Tibial nerve (tissue), 4 donors: Measurements from ENCODE around the gene TBCCD1. TPM values are rescaled to one million over a fixed set of nuclear protein-coding genes. Genes with fewer than 3 reads are reported as not detected.

Experiments used
- DNase-seq, 2 donors: peaks; one replicate each; pipeline ENCODE4 v3.0.0-alpha.2; 2019; ENCODE audit warnings: low spot score in 2 of 2
- H3K27ac ChIP-seq, 4 donors: fragments of 200-600 bp; sonication (generic) in 3 of 4; one replicate each; pipeline ENCODE4 v1.5.1; 2017 to 2019; ENCODE audit warnings: mild to moderate bottlenecking in 1 of 4
- H3K27me3 ChIP-seq, 2 donors: fragments of 200-600 bp; sonication (generic) in 1 of 2; one replicate each; pipeline versions ENCODE4 v1.5.1 to v1.6.0; 2017 to 2019
- H3K36me3 ChIP-seq, 3 donors: fragments of 200-600 bp; sonication (generic); one replicate each; pipeline ENCODE4 v1.5.1; 2018 to 2019
- H3K4me1 ChIP-seq, 4 donors: fragments of 200-600 bp; sonication (generic) in 3 of 4; one replicate each; pipeline ENCODE4 v1.5.1; 2017 to 2019
- H3K4me3 ChIP-seq, 4 donors: fragments of 200-600 bp; sonication (generic) in 3 of 4; one replicate each; pipeline ENCODE4 v1.5.1; 2017 to 2019; ENCODE audit warnings: mild to moderate bottlenecking in 1 of 4, moderate library complexity in 1 of 4
- H3K9me3 ChIP-seq, 4 donors: fragments of 200-600 bp; sonication (generic) in 3 of 4; one replicate each; pipeline ENCODE4 v1.5.1; 2017 to 2019
- EP300 ChIP-seq, 2 donors: sonication (generic); formaldehyde crosslinking; IDR thresholded peaks; one replicate each; pipeline ENCODE4 v1.6.1; 2017; ENCODE audit warnings: antibody characterized with exemption in 2 of 2, mild to moderate bottlenecking in 1 of 2
- POLR2A ChIP-seq, 2 donors: fragments of 450-650 bp; IDR thresholded peaks; one replicate each; pipeline ENCODE4 v1.6.1; 2017; ENCODE audit warnings: antibody characterized with exemption in 2 of 2, mild to moderate bottlenecking in 2 of 2, moderate library complexity in 2 of 2
- WGBS, 2 donors: methylation state at CpG; one replicate each; pipeline ENCODE4 v1.1.5; 2018; 5-methylcytosine and 5-hydroxymethylcytosine counted together
- total RNA-seq, 4 donors: library from RNA; depleted of rRNA; stranded (reverse); fragments of >200 nt; gene quantifications; one replicate each; pipeline ENCODE4 v1.1.0, GENCODE V29; 2016
- TF ChIP-seq, protein P1 (sequence below), 5 experiments: fragments of 200-600 bp in 3 of 5; fragments of 450-650 bp in 2 of 5; sonication (generic) in 3 of 5; IDR thresholded peaks; one replicate each; pipeline ENCODE4 v1.5.1; 2016 to 2019; ENCODE audit warnings: antibody characterized with exemption in 5 of 5, mild to moderate bottlenecking in 3 of 5, moderate library complexity in 2 of 5

The TBCCD1 gene
- total RNA-seq, 4 donors from 2014 or later, result 10.5 to 17.0 (median 11.4) TPM

- no peak for DNase-seq
- Histone ChIP-seq H3K27me3 (peaks cover 0 to 35% of the 10 kb centered on the region in 2 donors), H3K27ac (no peak overlapping the region), H3K4me1 (peaks cover 0 to 20% (median 2%) of the 10 kb centered on the region in 4 donors), H3K4me3 (no peak overlapping the region), H3K36me3 (no peaks in the 10 kb centered on the region), H3K9me3 (no peaks in the 10 kb centered on the region)
- TF ChIP-seq, protein P1, sequence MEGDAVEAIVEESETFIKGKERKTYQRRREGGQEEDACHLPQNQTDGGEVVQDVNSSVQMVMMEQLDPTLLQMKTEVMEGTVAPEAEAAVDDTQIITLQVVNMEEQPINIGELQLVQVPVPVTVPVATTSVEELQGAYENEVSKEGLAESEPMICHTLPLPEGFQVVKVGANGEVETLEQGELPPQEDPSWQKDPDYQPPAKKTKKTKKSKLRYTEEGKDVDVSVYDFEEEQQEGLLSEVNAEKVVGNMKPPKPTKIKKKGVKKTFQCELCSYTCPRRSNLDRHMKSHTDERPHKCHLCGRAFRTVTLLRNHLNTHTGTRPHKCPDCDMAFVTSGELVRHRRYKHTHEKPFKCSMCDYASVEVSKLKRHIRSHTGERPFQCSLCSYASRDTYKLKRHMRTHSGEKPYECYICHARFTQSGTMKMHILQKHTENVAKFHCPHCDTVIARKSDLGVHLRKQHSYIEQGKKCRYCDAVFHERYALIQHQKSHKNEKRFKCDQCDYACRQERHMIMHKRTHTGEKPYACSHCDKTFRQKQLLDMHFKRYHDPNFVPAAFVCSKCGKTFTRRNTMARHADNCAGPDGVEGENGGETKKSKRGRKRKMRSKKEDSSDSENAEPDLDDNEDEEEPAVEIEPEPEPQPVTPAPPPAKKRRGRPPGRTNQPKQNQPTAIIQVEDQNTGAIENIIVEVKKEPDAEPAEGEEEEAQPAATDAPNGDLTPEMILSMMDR (IDR thresholded peaks at IDR 0.05), result no peak
- no peak for TF ChIP-seq EP300 (IDR thresholded peaks at IDR 0.05)
- TF ChIP-seq POLR2A (IDR thresholded peaks at IDR 0.05), result no peak
- WGBS, 2 donors, result 47% methylated on average over 4 of the region's 4 CpGs
These were observed 46.6 kb upstream of the TBCCD1 start for GRCh38 chr3:186613637-186614265.

DNA sequence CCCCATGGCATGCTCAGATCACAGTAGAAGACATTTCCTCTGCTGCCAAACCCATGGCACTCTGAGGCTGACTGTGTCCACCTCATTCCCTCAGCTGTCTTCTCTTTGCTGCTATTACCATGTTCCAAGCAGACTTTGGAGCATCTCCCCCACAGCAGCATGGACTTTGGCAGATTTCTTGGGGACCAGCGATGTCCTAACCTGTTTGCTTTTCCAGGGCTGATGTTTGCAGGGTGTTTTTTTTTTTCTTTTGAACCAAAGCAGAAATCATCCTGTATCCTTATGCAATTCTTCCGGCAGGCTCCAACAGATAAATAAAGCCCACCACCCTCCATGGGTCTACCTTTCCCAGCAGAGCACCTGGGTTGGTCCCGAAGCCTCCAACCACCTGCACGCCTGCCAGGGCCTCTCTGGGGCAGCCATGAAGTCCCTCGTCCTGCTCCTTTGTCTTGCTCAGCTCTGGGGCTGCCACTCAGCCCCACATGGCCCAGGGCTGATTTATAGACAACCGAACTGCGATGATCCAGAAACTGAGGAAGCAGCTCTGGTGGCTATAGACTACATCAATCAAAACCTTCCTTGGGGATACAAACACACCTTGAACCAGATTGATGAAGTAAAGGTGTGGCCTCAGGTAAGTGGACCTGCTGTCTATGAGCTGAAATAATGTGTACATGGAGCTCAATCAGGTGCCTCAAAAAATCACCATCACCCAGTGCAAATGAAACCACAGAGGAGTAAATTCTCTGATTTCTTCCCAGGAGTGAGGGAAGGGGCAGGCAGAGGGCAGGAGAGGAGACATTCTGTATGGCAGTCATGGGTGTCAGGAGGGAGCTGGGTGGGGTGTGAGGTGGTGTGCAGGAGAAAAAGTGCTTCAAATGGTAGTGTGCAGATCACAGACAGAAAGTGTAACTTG lies 45.8 kb upstream of the TBCCD1 start, which contains the start of gene AHSG:
AHSG (plus strand) TSS at position 340 of the 916 bp plus-strand sequence; CDS start at position 422, 82 bp downstream.
- TF ChIP-seq, protein P1 (IDR thresholded peaks at IDR 0.05), result no peak
- TF ChIP-seq POLR2A (IDR thresholded peaks at IDR 0.05) (no peak), EP300 (IDR thresholded peaks at IDR 0.05) (no peak)
- Histone ChIP-seq H3K9me3 (no peaks in the 10 kb centered on the region), H3K36me3 (no peaks in the 10 kb centered on the region), H3K27me3 (peaks cover 0 to 29% of the 10 kb centered on the region in 2 donors), H3K4me3 (no peak within 1 kb of the TSS), H3K4me1 (peaks cover 0 to 20% (median 2%) of the 10 kb centered on the region in 4 donors), H3K27ac (no peak within 1 kb of the TSS)
- DNase-seq, result no peak
- WGBS, 2 donors, result 82 to 87% methylated on average over 7 of the region's 7 CpGs

DNA sequence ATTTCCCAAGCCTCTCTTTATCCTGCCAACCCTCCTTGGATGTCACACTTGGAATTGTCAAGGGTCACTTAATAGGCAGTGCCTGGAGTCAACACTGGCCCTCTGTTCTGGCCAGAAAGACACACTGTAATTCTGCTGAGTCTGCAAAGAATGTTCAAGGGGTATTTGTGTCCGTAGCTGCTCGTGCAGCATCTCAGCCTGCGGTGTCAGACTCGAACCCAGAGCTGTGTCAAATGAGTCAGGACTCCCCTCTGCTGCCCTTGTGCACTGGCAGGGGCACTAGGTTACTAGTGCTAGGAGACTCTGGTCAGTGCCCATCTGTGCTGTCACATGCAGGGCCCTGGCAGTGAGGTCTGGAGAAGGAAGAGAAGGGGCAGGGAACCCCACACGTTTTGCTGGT lies 44.9 kb upstream of the TBCCD1 start:
- Histone ChIP-seq H3K4me3 (no peak overlapping the region), H3K27ac (no peak overlapping the region), H3K36me3 (no peaks in the 10 kb centered on the region), H3K4me1 (peaks cover 0 to 13% (median 0%) of the 10 kb centered on the region in 4 donors), H3K27me3 (peaks cover 0 to 24% of the 10 kb centered on the region in 2 donors), H3K9me3 (no peaks in the 10 kb centered on the region)
- 47 to 55% methylated on average over 5 of the region's 5 CpGs for WGBS, 2 donors
- DNase-seq, result no peak
- TF ChIP-seq POLR2A (IDR thresholded peaks at IDR 0.05), result no peak
- TF ChIP-seq, protein P1 (IDR thresholded peaks at IDR 0.05), result no peak
- no peak for TF ChIP-seq EP300 (IDR thresholded peaks at IDR 0.05)

- Histone ChIP-seq H3K36me3 (no peaks in the 10 kb centered on the region), H3K9me3 (no peaks in the 10 kb centered on the region), H3K27ac (no peak overlapping the region), H3K4me3 (no peak overlapping the region), H3K27me3 (peaks cover 0 to 17% of the 10 kb centered on the region in 2 donors), H3K4me1 (no peaks in the 10 kb centered on the region)
- 84 to 91% methylated on average over 8 of the region's 8 CpGs for WGBS, 2 donors
- TF ChIP-seq, protein P1 (IDR thresholded peaks at IDR 0.05), result no peak
- TF ChIP-seq POLR2A (IDR thresholded peaks at IDR 0.05), result no peak
- TF ChIP-seq EP300 (IDR thresholded peaks at IDR 0.05), result no peak
- no peak for DNase-seq
These were observed 42.2 kb upstream of the TBCCD1 start for GRCh38 chr3:186609247-186609868.
